BJ (cell line): ENCODE measurements around the gene ACSL3. TPM values are rescaled to one million over a fixed set of nuclear protein-coding genes. Genes with fewer than 3 reads are reported as not detected.
"Not testable (repeated sequence)": the region's sequence is repeated elsewhere in the genome, so short reads cannot be mapped to it uniquely, and the experiment has no call there.

Experiments
- CTCF ChIA-PET: fragments of 350-600 bp; formaldehyde crosslinking; extraction: SDS; loops from one replicate; lab custom pipeline; 2021; ENCODE audit warnings: antibody characterized with exemption, inconsistent platforms; lab: Yijun Ruan, JAX
- POLR2A ChIA-PET: fragments of 300-600 bp; sonication (Branson Sonifier 250); formaldehyde crosslinking; extraction: SDS; loops from one replicate; lab custom pipeline; 2021; ENCODE audit warnings: antibody characterized with exemption; lab: Charles Lee
- DNase-seq: peaks from one replicate; pipeline ENCODE4 v3.0.0-alpha.2; 2011; ENCODE audit warnings: low read depth
- H3K27me3 ChIP-seq: 2 replicates; pipeline ENCODE4 v1.6.0; 2011; ENCODE audit warnings: low read length; ENCODE audit not compliant: control insufficient read depth, insufficient read depth
- H3K36me3 ChIP-seq: 2 replicates; pipeline ENCODE4 v1.5.1; 2011; ENCODE audit warnings: low read length; ENCODE audit not compliant: control insufficient read depth, insufficient read depth
- H3K4me3 ChIP-seq: 2 replicates; pipeline ENCODE4 v1.5.1; 2011; ENCODE audit warnings: low read depth, mild to moderate bottlenecking, control low read depth, low read length
- CTCF ChIP-seq: IDR thresholded peaks from 2 replicates; pipeline ENCODE4 v1.5.1; 2011; ENCODE audit warnings: low read depth, mild to moderate bottlenecking, control low read depth, inconsistent platforms, low read length, moderate library complexity; ENCODE audit not compliant: insufficient read depth
- polyA plus RNA-seq: library from polyadenylated mRNA; depleted of rRNA; stranded (reverse); fragments of >200 nt; gene quantifications from 2 replicates; pipeline ENCODE4 v1.2.3, GENCODE V29; 2011

ACSL3 gene
- polyA plus RNA-seq, 1 experiment, result 46.3 TPM

- H3K36me3 ChIP-seq, result no peaks in the 10 kb centered on the region
- H3K4me3 ChIP-seq, result no peak overlapping the region
- peak; percentile 49 for TF ChIP-seq CTCF
- DNase-seq, result no peak
- POLR2A ChIA-PET, result no interaction called here
- CTCF ChIA-PET, result interaction anchor here (0.5 to 3.1 kb wide), 17 partner anchors 9 to 883 kb away, joined by 3 to 25 read pairs (median 4); no protein-coding TSS in a partner anchor
- no peaks in the 10 kb centered on the region for H3K27me3 ChIP-seq
These were observed 54.5 kb downstream of the ACSL3 start for GRCh38 chr2:222915092-222915957.

DNA sequence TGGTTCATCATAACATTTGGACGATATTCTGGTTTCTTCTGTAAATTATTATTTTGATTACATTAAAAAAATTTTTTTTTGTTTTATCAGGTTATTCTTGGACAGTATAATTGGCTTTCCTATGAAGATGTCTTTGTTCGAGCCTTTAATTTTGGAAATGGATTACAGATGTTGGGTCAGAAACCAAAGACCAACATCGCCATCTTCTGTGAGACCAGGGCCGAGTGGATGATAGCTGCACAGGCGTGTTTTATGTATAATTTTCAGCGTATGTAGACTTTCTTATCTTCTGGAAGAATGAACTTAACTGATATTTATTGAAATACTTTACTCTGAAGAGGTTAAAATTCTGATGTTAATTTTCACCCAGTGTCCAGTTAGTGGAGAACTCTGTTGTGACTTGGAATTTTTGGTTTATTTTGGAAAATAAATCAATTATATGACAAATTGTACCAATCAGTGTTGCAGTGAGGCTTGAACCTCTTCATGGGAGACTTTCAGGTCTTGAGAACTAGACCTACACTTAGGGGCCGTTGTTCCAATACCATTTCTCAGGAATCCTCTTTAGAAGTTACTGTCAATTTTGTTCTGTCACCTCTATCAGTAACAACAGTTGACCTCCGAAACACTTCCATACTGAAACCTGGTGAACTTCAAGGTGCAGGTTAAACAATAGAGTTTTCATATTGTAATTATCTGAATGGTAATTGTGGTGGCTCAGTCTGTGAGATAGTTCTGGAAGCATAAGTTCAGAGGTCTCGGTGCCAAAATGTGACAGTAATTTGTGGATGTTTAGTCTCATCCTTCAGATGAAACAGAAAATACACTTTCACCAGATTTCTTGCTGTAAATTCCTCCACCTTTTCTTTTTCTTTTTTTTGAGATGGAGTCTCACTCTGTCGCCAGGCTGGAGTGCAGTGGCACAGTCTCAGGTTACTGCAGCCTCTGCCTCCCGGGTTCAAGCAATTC lies 55.7 kb downstream of the ACSL3 start:
- POLR2A ChIA-PET, result no interaction called here
- TF ChIP-seq CTCF, result no peak
- Histone ChIP-seq H3K27me3 (no peaks in the 10 kb centered on the region), H3K4me3 (no peak overlapping the region), H3K36me3 (peaks cover 1% of the 10 kb centered on the region; the same call in 1 of the 2 replicates)
- no peak for DNase-seq
- CTCF ChIA-PET, result interaction anchor here (1.0 to 3.1 kb wide), 11 partner anchors 11 to 228 kb away, joined by 3 to 25 read pairs (median 5); no protein-coding TSS in a partner anchor

DNA sequence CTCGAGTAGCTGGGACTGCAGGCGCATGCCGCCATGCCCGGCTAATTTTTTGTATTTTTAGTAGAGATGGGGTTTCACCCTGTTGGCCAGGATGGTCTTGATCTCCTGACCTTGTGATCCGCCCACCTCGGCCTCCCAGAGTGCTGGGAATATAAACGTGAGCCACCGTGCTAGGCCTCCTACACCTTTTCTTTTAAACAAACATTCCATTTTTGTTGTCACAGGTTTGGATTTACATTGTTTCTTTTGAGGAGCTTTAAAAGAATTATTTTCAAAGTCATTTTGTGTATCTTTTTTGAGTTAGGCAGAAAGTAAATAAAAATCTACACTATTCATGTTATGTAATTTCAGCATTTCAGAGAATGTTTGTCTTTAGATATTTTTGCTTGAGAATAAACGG lies 56.4 kb downstream of the ACSL3 start:
- H3K36me3 ChIP-seq, H3K4me3 ChIP-seq, CTCF ChIA-PET, POLR2A ChIA-PET, DNase-seq, H3K27me3 ChIP-seq: not testable (repeated sequence)

- Histone ChIP-seq H3K27me3 (no peaks in the 10 kb centered on the region), H3K36me3 (peaks cover 4% of the 10 kb centered on the region), H3K4me3 (no peak overlapping the region)
- POLR2A ChIA-PET, result no interaction called here
- DNase-seq, result peak; percentile 78
- CTCF ChIA-PET, result interaction anchor here (0.6 to 3.2 kb wide), 7 partner anchors 13 to 230 kb away, joined by 3 to 18 read pairs (median 3); no protein-coding TSS in a partner anchor
- no peak for TF ChIP-seq CTCF
These were observed 59.1 kb downstream of the ACSL3 start for GRCh38 chr2:222919841-222920526.

DNA sequence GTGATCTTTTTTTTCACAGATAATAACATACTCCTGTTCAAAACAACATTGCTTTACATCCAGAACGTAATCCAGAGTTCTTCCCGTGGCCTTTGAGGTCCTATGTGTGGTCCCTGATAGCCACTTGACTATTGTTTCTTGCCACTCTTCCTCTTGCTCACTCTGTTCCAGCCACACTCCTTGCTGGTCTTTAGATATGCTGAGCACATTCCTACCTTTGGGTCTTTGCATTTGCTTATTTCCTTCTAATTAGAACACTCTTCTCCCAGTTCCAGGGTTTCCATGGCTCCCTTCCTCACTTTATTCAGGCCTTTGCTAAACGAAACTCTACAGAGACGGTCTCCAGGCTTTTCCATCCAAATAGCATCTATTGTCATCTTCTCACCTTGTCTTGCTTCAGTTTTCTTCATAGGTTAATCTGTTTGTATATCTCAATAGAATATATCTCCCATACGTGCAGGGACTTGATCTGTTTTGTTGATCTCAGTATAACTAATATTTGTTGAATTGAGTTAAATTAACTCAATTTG lies 59.9 kb downstream of the ACSL3 start:
- no peaks in the 10 kb centered on the region for H3K27me3 ChIP-seq
- POLR2A ChIA-PET, result no interaction called here
- H3K36me3 ChIP-seq, result peaks cover 4% of the 10 kb centered on the region
- H3K4me3 ChIP-seq, result no peak overlapping the region
- DNase-seq, result no peak
- TF ChIP-seq CTCF, result no peak
- CTCF ChIA-PET, result interaction anchor here (0.6 to 3.2 kb wide), 2 partner anchors 18 to 22 kb away, joined by 3 to 18 read pairs; no protein-coding TSS in a partner anchor
